Upper lobe of left lung (tissue), 4 donors: ENCODE results near the gene SAFB.

Source experiments
- CTCF ChIP-seq, 6 experiments: fragments of 450-650 bp in 4 of 6; fragments of 200-600 bp in 2 of 6; sonication (generic) in 2 of 6; IDR thresholded peaks; one replicate each; pipeline ENCODE4 v1.5.1; 2016 to 2019; ENCODE audit warnings: antibody characterized with exemption in 6 of 6
- EP300 ChIP-seq, 4 donors: sonication (generic); formaldehyde crosslinking; IDR thresholded peaks; one replicate each; pipeline ENCODE4 v1.5.1; 2017; ENCODE audit warnings: antibody characterized with exemption in 4 of 4, control low read depth in 2 of 4
- POLR2A ChIP-seq, 4 donors: fragments of 450-650 bp; IDR thresholded peaks; one replicate each; pipeline ENCODE4 v1.5.1; 2016 to 2017; ENCODE audit warnings: antibody characterized with exemption in 4 of 4, mild to moderate bottlenecking in 2 of 4
- POLR2AphosphoS5 ChIP-seq, 2 donors: sonication (generic); formaldehyde crosslinking; IDR thresholded peaks; one replicate each; pipeline ENCODE4 v1.5.1; 2017; ENCODE audit warnings: antibody characterized with exemption in 2 of 2

DNA sequence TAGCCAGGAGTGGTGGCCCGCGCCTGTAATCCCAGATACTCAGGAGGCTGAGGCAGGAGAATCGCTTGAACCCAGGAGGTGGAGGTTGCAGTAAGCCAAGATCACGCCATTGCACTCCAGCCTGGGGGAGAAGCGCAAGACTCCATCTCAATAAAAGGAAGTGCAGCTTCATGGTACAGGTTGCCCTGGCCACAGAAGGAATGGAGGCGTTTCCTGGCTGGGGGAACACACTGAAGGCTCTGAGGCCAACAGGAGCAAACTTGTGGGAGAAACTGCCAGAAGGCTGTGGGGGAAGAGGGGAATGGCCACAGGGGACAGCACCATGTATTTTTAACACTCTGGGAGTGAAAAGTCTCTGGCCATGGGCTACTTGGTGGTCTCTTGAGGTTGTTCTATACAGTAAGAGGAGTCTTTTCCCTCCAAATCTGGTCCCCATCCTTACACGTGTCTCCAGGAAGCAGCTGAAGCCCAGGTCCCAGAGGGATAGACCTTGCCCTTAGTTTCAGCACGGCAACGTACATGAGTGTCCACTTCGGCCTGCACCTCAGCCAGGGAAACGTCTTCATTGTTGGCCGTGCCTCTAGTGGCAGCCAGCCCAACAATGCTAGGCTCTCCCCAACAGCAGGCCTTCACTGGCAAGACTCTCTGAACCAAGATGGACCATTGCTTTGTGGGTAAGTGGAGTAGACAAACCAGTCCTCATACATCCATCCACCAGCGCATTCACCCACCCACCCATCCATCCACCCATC, 50.0 kb downstream of the SAFB start:
- TF ChIP-seq CTCF (IDR thresholded peaks at IDR 0.05) (no peak), POLR2A (IDR thresholded peaks at IDR 0.05) (no peak), POLR2AphosphoS5 (IDR thresholded peaks at IDR 0.05) (no peak), EP300 (IDR thresholded peaks at IDR 0.05) (no peak)
